ENCODE results near the gene AFAP1L1.

The AFAP1L1 gene

GRCh38 chr5:149273237-149273636 is 1.6 kb downstream of the AFAP1L1 start:
- no peak overlapping the region for H3K4me3 ChIP-seq (ENCODE audit: low read depth, low read length)
- DNase-seq: no peak
- no peak for TF ChIP-seq CTCF (IDR thresholded peaks at IDR 0.05; ENCODE audit: low read depth, low read length)
- H3K27me3 ChIP-seq: 0 out of 2 replicates have a peak, but pooled peaks cover 4% of the 10 kb centered on the region
- H3K9me3 ChIP-seq: no peaks in the 10 kb centered on the region
- no peaks in the 10 kb centered on the region for H3K36me3 ChIP-seq
- H3K4me1 ChIP-seq: 0 out of 2 replicates have a peak, but pooled peaks cover 3% of the 10 kb centered on the region

DNA sequence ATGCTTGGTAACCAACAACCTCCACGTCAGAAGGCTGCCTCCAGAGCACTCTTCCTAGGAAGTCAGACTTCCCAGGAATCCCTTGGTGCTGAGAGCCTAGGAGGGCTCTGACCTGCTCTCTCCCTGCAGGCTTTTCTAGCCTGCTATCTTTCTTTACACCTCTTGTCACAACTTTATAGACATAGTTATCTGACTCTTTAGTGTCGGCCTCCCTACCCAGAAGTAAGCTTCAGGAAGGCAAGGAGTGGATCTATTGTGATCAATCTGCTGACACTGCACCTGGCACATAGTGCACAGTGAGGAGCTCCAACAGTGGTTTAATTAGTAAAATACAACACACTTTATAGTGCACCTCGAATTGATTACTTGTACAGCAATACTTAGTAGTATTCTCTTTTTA is 2.3 kb downstream of the AFAP1L1 start:
- Histone ChIP-seq H3K9me3 (no peaks in the 10 kb centered on the region), H3K4me3 (ENCODE audit: low read depth, low read length) (no peak overlapping the region), H3K36me3 (no peaks in the 10 kb centered on the region), H3K4me1 (0 out of 2 replicates have a peak, but pooled peaks cover 3% of the 10 kb centered on the region), H3K27me3 (0 out of 2 replicates have a peak, but pooled peaks cover 4% of the 10 kb centered on the region)
- DNase-seq: no peak
- no peak for TF ChIP-seq CTCF (IDR thresholded peaks at IDR 0.05; ENCODE audit: low read depth, low read length)

- DNase-seq: no peak
- TF ChIP-seq CTCF (IDR thresholded peaks at IDR 0.05; ENCODE audit: low read depth, low read length): no peak
- Histone ChIP-seq H3K27me3 (0 out of 2 replicates have a peak, but pooled peaks cover 4% of the 10 kb centered on the region), H3K4me3 (ENCODE audit: low read depth, low read length) (no peak overlapping the region), H3K36me3 (no peaks in the 10 kb centered on the region), H3K9me3 (no peaks in the 10 kb centered on the region), H3K4me1 (0 out of 2 replicates have a peak, but pooled peaks cover 3% of the 10 kb centered on the region)
Observed at GRCh38 chr5:149274939-149275338, 3.3 kb downstream of the AFAP1L1 start.

- no peak overlapping the region for H3K4me3 ChIP-seq (ENCODE audit: low read depth, low read length)
- TF ChIP-seq CTCF (IDR thresholded peaks at IDR 0.05; ENCODE audit: low read depth, low read length): no peak
- H3K4me1 ChIP-seq: no peaks in the 10 kb centered on the region
- DNase-seq: no peak
- H3K9me3 ChIP-seq: no peaks in the 10 kb centered on the region
- H3K36me3 ChIP-seq: no peaks in the 10 kb centered on the region
- H3K27me3 ChIP-seq: no peaks in the 10 kb centered on the region
Observed at GRCh38 chr5:149277801-149278200, 6.1 kb downstream of the AFAP1L1 start.

DNA sequence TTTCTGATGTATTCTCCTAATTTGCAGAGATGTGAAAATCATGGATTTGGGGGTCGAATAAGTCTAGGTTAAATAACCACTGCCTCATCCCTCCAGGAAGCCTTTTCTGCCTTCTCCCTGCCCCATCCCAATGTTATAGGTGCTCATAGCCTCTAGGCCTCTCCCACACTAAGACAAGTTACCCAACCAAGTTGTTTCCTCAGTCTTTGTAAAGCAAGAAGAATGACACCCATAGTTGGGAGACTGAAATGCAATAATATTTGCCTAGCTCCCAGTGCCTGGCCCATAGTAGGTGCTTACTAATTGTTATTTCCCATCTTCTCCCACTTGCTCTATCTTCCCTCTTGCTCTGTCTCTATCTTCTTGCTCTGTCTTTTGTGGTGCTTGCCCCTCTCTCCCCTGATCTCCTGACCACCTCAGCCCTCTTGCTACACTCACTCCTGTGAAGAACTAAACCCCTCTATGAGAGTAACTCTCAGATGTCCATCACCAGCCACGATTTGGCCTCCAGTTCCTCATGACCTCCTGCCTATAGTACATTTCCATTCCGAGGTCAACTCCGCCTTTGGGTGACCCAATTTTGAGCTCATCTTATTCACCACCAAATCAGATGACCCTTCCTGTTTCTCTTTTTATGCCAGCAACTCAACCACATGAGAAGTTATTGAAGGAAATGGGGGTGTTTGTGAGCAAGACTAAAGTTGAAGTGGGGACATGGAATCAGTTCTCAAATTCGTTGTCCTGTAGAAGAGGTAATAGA is 7.0 kb downstream of the AFAP1L1 start:
- no peak for DNase-seq
- no peak overlapping the region for H3K4me3 ChIP-seq (ENCODE audit: low read depth, low read length)
- no peaks in the 10 kb centered on the region for H3K27me3 ChIP-seq
- TF ChIP-seq CTCF (IDR thresholded peaks at IDR 0.05; ENCODE audit: low read depth, low read length): no peak
- H3K9me3 ChIP-seq: no peaks in the 10 kb centered on the region
- no peaks in the 10 kb centered on the region for H3K4me1 ChIP-seq
- H3K36me3 ChIP-seq: no peaks in the 10 kb centered on the region

DNA sequence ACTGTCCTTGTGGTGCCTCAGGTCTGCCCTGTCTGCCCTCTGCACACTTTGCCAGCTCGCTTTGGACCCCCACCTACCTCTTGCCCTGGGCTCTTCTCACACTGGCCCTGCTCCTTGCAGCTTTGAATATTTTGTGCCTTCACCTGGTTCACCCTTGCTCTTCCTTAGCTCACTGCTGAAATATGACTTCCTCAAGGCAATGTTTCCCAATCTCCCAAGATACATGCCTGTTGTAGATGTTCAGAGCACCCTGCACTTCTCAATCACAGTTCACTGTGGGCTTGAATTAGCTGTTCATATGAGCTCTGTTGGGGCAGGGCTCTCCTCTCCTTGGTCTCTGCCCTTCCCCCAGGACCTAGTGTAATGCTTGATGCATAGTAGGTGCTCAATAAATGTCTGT is 8.0 kb downstream of the AFAP1L1 start:
- H3K27me3 ChIP-seq: no peaks in the 10 kb centered on the region
- H3K4me1 ChIP-seq: no peaks in the 10 kb centered on the region
- no peak overlapping the region for H3K4me3 ChIP-seq (ENCODE audit: low read depth, low read length)
- H3K9me3 ChIP-seq: no peaks in the 10 kb centered on the region
- TF ChIP-seq CTCF (IDR thresholded peaks at IDR 0.05; ENCODE audit: low read depth, low read length): no peak
- DNase-seq: no peak
- H3K36me3 ChIP-seq: no peaks in the 10 kb centered on the region
